Activated CD4-positive, alpha-beta T cell treated with anti-CD3 and anti-CD28 coated beads, Interleukin-2, amount 50 U/mL, for 4 hours (primary cell): ENCODE data around the gene IQCH.
A peak's percentile ranks its signal among the peaks of the same experiment; 100 is the strongest.

Experiments used
- DNase-seq, 2 experiments: peaks; one replicate each; pipeline ENCODE4 v3.0.0-alpha.2; 2020

Gene IQCH

DNA sequence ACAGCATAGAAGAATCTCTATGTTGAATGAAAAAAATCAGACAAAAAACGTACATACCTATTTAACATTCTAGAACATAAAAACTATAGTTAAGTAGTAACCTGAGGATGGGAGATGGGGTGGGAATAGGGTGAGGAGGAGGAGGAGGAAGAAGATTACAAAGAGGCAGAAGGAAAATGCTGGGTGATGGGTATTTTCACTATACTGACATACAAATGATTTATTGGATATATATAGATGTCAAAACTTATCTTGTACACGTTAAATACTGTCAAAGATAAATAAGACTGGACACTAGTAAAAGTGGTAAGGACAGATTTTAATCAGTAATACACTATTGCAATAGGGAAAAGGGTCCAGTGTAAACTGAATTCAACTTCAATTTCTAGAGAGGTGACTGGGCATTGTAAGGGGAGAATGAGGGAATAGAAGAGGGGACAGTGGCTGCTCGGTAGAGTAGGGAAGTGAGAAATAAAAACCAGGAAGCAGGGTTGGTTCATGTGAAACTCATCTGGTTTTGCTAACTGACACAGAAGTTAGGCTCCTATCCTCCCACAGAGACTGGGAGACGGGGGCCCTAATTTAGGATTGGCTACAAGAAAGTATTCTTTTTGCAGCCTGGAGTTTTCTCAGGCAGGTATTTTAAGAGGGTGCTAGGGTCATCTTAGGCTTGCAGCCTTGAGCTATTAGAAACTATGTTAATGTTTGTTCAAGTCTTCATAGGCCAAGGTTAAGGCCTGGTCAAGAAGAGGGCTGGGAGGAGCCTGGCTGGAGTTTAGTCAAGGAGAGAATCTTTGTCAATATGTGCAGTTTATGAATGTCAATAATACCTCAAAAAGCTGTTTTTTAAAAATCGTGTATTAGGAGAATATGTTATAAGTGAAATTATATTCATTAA, 251.3 kb downstream of the IQCH start:
- no peak for DNase-seq

- DNase-seq: no peak
Measured at GRCh38 chr15:67506775-67507747, 252.5 kb downstream of the IQCH start.

GRCh38 chr15:67508407-67508806, 253.8 kb downstream of the IQCH start:
- no peak for DNase-seq

GRCh38 chr15:67509918-67510317, 255.3 kb downstream of the IQCH start:
- no peak for DNase-seq

GRCh38 chr15:67510597-67511190, 256.1 kb downstream of the IQCH start:
- no peak for DNase-seq

- DNase-seq: no peak
Measured at GRCh38 chr15:67511606-67512005, 257.0 kb downstream of the IQCH start.

DNA sequence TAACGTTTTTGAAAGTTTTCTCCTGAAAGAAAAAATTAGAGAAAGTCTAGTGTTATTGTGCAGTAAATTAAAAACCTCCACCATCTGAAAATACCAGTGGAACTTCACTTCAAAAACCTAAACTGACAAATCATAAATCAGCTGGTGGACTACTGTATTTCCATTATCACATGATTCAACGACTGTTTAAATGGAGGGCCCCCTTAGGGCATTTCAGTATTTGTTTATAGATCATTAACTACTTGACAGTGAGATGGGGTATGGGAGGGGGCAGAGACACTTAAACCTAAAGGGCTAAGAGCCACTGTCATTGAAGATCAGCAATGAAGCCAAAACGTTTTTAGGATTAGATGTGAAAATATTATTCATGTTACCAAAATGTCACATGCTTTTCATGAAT, 257.6 kb downstream of the IQCH start:
- no peak for DNase-seq

- DNase-seq: no peak
Measured at GRCh38 chr15:67512933-67513714, 258.5 kb downstream of the IQCH start.

DNA sequence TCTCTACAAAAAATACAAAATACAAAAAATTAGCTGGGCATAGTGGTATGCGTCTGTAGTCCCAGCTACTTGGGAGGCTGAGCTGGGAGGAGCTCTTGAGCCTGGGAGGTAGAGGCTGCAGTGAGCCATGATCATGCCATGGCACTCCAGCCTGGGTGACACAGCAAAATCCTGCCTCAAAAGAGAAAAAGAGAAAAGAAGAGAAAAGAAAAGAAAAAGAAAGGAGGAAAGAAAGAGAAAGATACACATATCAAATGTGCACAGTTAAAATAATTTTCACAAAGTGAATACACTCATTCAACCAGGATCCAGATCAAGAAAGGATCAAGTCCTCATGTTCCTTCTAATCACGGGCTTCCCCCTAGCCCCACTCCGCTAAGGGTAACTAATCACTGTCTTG, 260.5 kb downstream of the IQCH start:
- no peak for DNase-seq

DNA sequence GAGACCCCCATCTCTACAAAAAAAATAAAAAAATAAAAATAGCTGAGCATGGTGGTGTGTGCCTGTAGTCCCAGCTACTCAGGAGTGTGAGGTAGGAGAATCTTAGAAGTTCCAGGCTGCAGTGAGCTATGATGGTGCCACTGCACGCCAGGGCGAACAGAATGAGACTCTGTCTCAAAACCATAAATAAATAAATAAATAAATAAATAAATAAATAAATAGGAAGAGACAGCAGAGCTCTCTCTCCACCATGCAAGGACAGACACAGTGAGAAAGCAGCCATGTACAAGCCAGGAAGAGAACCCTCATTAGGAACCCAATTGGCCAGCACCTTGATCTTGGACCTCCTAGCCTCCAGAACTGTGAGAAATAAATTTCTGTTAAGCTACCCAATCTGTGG, 261.0 kb downstream of the IQCH start:
- DNase-seq: no peak

- no peak for DNase-seq
Measured at GRCh38 chr15:67520321-67521028, 265.9 kb downstream of the IQCH start.

DNA sequence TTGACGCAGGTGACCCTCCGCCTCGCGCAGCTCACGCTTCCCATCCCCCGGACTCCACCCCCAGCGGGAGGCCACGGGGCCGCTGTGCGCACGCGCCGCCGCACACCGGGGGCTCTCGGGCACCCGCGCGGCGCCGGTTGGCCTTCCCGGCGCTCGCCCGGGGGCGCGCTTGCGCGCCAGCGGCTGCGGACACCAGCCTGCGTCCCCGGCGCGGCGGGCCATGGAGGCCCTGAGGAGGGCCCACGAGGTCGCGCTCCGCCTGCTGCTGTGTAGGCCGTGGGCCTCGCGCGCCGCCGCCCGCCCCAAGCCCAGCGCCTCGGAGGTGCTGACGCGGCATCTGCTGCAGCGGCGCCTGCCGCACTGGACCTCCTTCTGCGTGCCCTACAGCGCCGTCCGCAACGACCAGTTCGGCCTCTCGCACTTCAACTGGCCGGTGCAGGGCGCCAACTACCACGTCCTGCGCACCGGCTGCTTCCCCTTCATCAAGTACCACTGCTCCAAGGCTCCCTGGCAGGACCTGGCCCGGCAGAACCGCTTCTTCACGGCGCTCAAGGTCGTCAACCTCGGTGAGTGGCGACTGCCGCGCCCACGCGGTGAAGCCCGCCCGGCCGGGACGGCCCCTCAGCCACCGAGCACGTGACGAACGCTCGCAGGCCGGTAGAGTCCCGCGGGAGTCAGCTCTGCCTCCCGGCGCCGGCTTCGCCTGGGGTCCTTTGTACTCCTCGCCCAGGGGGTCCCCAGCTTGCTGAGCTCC, 266.6 kb downstream of the IQCH start, which contains the start of gene C15orf61:
Gene C15orf61, plus strand, starts transcription at position 103 of the 754 bp plus-strand sequence. Its CDS starts 118 bp downstream, at position 221.
- peak; percentile 73 to 76 for DNase-seq

- no peak for DNase-seq
Measured at GRCh38 chr15:67521783-67522568, 267.4 kb downstream of the IQCH start.

DNA sequence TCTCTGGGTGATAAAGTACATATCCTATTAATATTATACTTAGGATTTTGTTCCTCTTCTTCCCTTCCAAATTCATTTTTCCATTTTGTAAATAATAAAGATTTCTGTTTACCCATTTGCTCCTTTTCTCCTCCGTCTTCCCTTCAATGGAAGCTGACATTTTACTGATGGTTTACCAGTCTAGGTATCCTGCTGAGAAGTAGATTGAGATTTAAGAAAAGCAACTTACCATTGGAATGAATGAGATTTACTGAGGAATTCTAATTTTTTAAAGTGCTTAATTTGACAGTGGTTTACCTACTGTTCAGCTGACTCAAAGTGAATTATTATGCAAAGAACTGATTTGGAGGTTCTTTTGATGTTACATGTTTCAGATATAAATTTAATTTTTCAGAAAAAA, 268.7 kb downstream of the IQCH start:
- DNase-seq: no peak

GRCh38 chr15:67524235-67524634, 269.6 kb downstream of the IQCH start:
- no peak for DNase-seq

- no peak for DNase-seq
Measured at GRCh38 chr15:67528513-67528912, 273.9 kb downstream of the IQCH start.

DNA sequence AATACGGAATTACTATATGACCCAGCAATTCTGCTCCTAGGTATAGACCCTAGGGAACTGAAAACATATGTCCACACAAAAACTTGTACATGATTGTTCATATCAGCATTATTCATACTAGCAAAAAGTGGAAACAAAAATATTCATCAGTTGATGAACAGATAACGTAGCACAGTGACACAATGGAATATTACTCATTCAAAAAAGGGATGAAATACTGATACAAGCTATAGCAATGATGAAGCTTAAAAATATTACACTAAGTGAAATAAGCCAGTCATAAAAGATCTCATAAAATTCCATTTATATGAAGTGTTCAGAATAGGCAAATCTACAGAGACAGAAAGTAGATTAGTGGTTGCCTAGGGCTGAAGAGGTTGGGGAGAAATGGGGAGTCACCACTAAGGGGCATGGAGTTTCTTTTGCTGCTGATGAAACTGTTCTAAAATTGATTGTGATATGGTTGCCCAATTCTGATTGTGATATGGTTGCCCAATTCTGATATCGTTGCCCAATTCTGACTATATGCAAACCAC, 276.9 kb downstream of the IQCH start:
- no peak for DNase-seq

DNA sequence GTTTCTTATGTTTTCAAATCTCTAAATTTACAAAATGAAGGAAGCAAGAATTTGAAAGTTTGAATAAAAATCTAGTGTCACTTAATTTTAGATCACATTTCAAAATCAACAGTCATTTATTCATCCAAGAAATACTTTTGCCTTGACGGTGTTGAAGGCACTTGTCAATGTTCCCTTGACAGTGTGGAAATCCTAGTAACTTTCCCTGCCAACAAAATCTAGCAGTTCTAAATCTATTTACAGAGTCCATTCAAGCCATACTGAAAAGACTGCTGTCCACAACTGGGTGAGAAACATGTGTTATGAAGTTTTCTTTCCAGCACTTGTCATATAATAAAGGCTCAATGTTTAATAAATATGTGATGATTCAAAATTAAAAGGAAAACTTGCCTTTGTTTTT, 279.3 kb downstream of the IQCH start:
- no peak for DNase-seq

DNA sequence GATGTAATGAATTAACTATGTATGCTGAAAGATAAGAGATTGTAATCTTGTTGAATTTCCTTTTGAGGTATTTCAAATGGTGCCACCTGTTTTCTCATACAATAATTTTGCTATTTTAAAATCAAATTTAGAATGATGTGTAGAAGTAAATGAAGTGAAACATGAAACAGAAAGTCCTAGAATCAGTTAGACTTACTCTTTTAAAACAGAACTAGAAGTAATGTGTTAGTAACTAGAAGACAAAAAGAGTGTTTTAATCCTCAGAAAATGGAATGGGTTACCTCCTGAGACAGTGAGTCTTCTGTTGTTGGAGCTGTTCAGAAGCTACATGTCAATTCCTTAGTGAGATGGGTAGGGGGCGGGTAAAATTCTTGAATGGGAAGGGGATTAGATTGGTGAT, 279.8 kb downstream of the IQCH start:
- no peak for DNase-seq

DNA sequence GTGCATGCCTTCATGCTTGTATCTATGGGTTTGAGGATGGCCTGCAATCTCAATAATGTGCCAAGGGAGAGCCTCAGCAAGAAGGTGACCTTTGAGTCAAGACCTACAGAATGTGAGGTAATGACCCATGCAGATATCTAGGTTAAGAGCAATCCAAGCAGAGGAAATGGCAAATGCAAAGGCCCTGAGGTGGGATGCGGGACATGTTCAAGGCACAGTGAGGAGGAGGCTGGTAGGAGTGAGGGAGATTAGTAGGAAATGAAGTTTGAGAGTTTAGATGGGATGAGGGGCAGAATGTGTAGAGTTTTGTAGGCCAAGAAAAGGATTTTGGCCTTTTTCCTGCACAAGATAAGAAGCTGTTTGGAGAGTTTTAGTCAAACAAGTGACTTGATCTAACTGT, 283.2 kb downstream of the IQCH start:
- no peak for DNase-seq
